HEK293T (cell line): ENCODE results near the gene WNT9A.
A peak's percentile ranks its signal among the peaks of the same experiment; 100 is the strongest.
"Not testable (repeated sequence)": the region's sequence is repeated elsewhere in the genome, so short reads cannot be mapped to it uniquely, and the experiment has no call there.

Experiments
- CTCF ChIA-PET: fragments of 350-600 bp; formaldehyde crosslinking; extraction: SDS; loops from one replicate; lab custom pipeline; 2021; ENCODE audit warnings: antibody characterized with exemption, inconsistent platforms; lab: Yijun Ruan, JAX
- POLR2A ChIA-PET: fragments of 350-600 bp; formaldehyde crosslinking; extraction: SDS; loops from one replicate; lab custom pipeline; 2020; ENCODE audit warnings: antibody characterized with exemption, inconsistent platforms; lab: Yijun Ruan, JAX
- DNase-seq: peaks from one replicate; pipeline ENCODE4 v3.0.0; 2012; ENCODE audit warnings: mixed read lengths; ENCODE audit errors: extremely low spot score
- ARNT ChIP-seq: fragments of 450-650 bp; IDR thresholded peaks from 2 replicates; pipeline ENCODE4 v1.6.1; 2017; ENCODE audit warnings: mild to moderate bottlenecking
- BHLHE40 ChIP-seq: fragments of 450-650 bp; IDR thresholded peaks from 2 replicates; pipeline ENCODE4 v1.6.1; 2016; ENCODE audit warnings: mild to moderate bottlenecking, moderate library complexity, borderline replicate concordance
- CTBP1 ChIP-seq: fragments of 450-650 bp; IDR thresholded peaks from 2 replicates; pipeline ENCODE4 v1.6.1; 2016; ENCODE audit warnings: borderline replicate concordance
- ELF4 ChIP-seq: fragments of 450-650 bp; IDR thresholded peaks from 2 replicates; pipeline ENCODE4 v1.6.1; 2017; ENCODE audit warnings: antibody characterized with exemption
- FOXA1 ChIP-seq: fragments of 450-650 bp; IDR thresholded peaks from 2 replicates; pipeline ENCODE4 v1.6.1; 2016; ENCODE audit warnings: mild to moderate bottlenecking
- FOXK2 ChIP-seq: fragments of 450-650 bp; IDR thresholded peaks from 2 replicates; pipeline ENCODE4 v1.6.1; 2016; ENCODE audit warnings: mild to moderate bottlenecking
- FOXM1 ChIP-seq: fragments of 450-650 bp; IDR thresholded peaks from 2 replicates; pipeline ENCODE4 v1.6.1; 2017; ENCODE audit warnings: mild to moderate bottlenecking, borderline replicate concordance
- HDGF ChIP-seq: fragments of 450-650 bp; IDR thresholded peaks from 2 replicates; pipeline ENCODE4 v1.6.1; 2017; ENCODE audit warnings: antibody characterized with exemption, borderline replicate concordance
- L3MBTL2 ChIP-seq: fragments of 450-650 bp; conservative IDR thresholded peaks from 2 replicates; pipeline ENCODE4 v1.6.1; 2016; ENCODE audit warnings: mild to moderate bottlenecking
- LEF1 ChIP-seq: fragments of 450-650 bp; IDR thresholded peaks from 2 replicates; pipeline ENCODE4 v1.6.1; 2017; ENCODE audit warnings: mild to moderate bottlenecking, borderline replicate concordance
- NFRKB ChIP-seq: fragments of 450-650 bp; IDR thresholded peaks from 2 replicates; pipeline ENCODE4 v1.6.1; 2016; ENCODE audit warnings: mild to moderate bottlenecking, moderate library complexity
- PKNOX1 ChIP-seq: fragments of 450-650 bp; IDR thresholded peaks from 2 replicates; pipeline ENCODE4 v1.6.1; 2016
- SP1 ChIP-seq: fragments of 450-650 bp; IDR thresholded peaks from 2 replicates; pipeline ENCODE4 v1.6.1; 2017
- SUZ12 ChIP-seq: fragments of 450-650 bp; IDR thresholded peaks from 2 replicates; pipeline ENCODE4 v1.6.1; 2016; ENCODE audit warnings: mild to moderate bottlenecking
- TARDBP ChIP-seq: fragments of 450-650 bp; IDR thresholded peaks from 2 replicates; pipeline ENCODE4 v1.6.1; 2016
- ZNF384 ChIP-seq: fragments of 450-650 bp; IDR thresholded peaks from 2 replicates; pipeline ENCODE4 v1.6.1; 2016

WNT9A gene

GRCh38 chr1:227947676-227948492, at the start of gene WNT9A:
WNT9A (minus strand) TSS chr1:227947932; CDS start chr1:227947887, 45 bp downstream.
- CTCF ChIA-PET: interaction anchor here (0.7 to 1.1 kb wide), 3 partner anchors 10 to 467 kb away, joined by 3 read pairs; no protein-coding TSS in a partner anchor
- POLR2A ChIA-PET: interaction anchor here (0.8 to 1.0 kb wide), 2 partner anchors 28 to 195 kb away, joined by 3 read pairs; no protein-coding TSS in a partner anchor
- TF ChIP-seq FOXA1 (no peak), LEF1 (no peak), HDGF (no peak), FOXK2 (no peak), FOXM1 (peak; percentile 84), NFRKB (no peak), PKNOX1 (no peak), TARDBP (no peak), L3MBTL2 (no peak), CTBP1 (peak; percentile 28; the same call in 1 of the 2 replicates), ELF4 (no peak), SUZ12 (no peak), SP1 (no peak), ZNF384 (no peak), ARNT (0 out of 2 replicates have a peak, but pooled peaks have one; percentile 17), BHLHE40 (no peak)
- peak; percentile 90 for DNase-seq

GRCh38 chr1:227996187-227996950, 48.6 kb upstream of the WNT9A start:
- ChIA-PET CTCF (interaction anchor here (0.6 to 1.1 kb wide), 3 partner anchors 8 to 1702 kb away, joined by 3 read pairs; no protein-coding TSS in a partner anchor), POLR2A (no interaction called here)
- DNase-seq: no peak
- no peak for TF ChIP-seq NFRKB
- TF ChIP-seq TARDBP: no peak
- TF ChIP-seq ZNF384: no peak
- TF ChIP-seq HDGF: no peak
- no peak for TF ChIP-seq SUZ12
- TF ChIP-seq LEF1: no peak
- TF ChIP-seq PKNOX1: no peak
- no peak for TF ChIP-seq ARNT
- no peak for TF ChIP-seq L3MBTL2

- no peak for DNase-seq
- POLR2A ChIA-PET: no interaction called here
- CTCF ChIA-PET: no interaction called here
- TF ChIP-seq ELF4: no peak
- no peak for TF ChIP-seq NFRKB
- no peak for TF ChIP-seq PKNOX1
- no peak for TF ChIP-seq ARNT
Measured at GRCh38 chr1:227994632-227995300, 47.0 kb upstream of the WNT9A start.

GRCh38 chr1:227987181-227987580, 39.4 kb upstream of the WNT9A start:
- TF ChIP-seq SUZ12: no peak
- no peak for TF ChIP-seq FOXA1
- no peak for TF ChIP-seq PKNOX1
- TF ChIP-seq ZNF384: no peak
- TF ChIP-seq SP1: no peak
- no peak for TF ChIP-seq FOXK2
- TF ChIP-seq ELF4: no peak
- TF ChIP-seq FOXM1: no peak
- POLR2A ChIA-PET: no interaction called here
- CTCF ChIA-PET: interaction anchor here (0.7 kb wide), 1 partner anchor 1875 kb away, joined by 3 read pairs; no protein-coding TSS in a partner anchor
- no peak for DNase-seq

- CTCF ChIA-PET, POLR2A ChIA-PET: not testable (repeated sequence)
Measured at GRCh38 chr1:227975583-227976283, 28.0 kb upstream of the WNT9A start.

GRCh38 chr1:227973724-227974288, 26.1 kb upstream of the WNT9A start:
- CTCF ChIA-PET: interaction anchor here (0.6 to 1.5 kb wide), 2 partner anchors 20 to 32 kb away, joined by 3 read pairs; no protein-coding TSS in a partner anchor
- POLR2A ChIA-PET, DNase-seq: not testable (repeated sequence)

More at GRCh38 chr1:227975583-227976283, 28.0 kb upstream of the WNT9A start:
- DNase-seq: not testable (repeated sequence)

- POLR2A ChIA-PET, DNase-seq: not testable (repeated sequence)
- CTCF ChIA-PET: interaction anchor here (1.5 kb wide), 1 partner anchor 19 kb away, joined by 3 read pairs; no protein-coding TSS in a partner anchor
Measured at GRCh38 chr1:227972843-227973374, 25.2 kb upstream of the WNT9A start.

- POLR2A ChIA-PET: not testable (repeated sequence)
- CTCF ChIA-PET: interaction anchor here (1.5 kb wide), 1 partner anchor 18 kb away, joined by 3 read pairs; no protein-coding TSS in a partner anchor
Measured at GRCh38 chr1:227972283-227972679, 24.5 kb upstream of the WNT9A start.

More at GRCh38 chr1:227972283-227972679, 24.5 kb upstream of the WNT9A start:
- DNase-seq: not testable (repeated sequence)
